ENCODE results near the gene CAPZA1. TPM values are rescaled to one million over a fixed set of nuclear protein-coding genes. Genes with fewer than 3 reads are reported as not detected.
"Not testable (repeated sequence)": the region's sequence is repeated elsewhere in the genome, so short reads cannot be mapped to it uniquely, and the experiment has no call there.

Gene CAPZA1
- total RNA-seq, 1 donor from 2014 or later, result 143 TPM

DNA sequence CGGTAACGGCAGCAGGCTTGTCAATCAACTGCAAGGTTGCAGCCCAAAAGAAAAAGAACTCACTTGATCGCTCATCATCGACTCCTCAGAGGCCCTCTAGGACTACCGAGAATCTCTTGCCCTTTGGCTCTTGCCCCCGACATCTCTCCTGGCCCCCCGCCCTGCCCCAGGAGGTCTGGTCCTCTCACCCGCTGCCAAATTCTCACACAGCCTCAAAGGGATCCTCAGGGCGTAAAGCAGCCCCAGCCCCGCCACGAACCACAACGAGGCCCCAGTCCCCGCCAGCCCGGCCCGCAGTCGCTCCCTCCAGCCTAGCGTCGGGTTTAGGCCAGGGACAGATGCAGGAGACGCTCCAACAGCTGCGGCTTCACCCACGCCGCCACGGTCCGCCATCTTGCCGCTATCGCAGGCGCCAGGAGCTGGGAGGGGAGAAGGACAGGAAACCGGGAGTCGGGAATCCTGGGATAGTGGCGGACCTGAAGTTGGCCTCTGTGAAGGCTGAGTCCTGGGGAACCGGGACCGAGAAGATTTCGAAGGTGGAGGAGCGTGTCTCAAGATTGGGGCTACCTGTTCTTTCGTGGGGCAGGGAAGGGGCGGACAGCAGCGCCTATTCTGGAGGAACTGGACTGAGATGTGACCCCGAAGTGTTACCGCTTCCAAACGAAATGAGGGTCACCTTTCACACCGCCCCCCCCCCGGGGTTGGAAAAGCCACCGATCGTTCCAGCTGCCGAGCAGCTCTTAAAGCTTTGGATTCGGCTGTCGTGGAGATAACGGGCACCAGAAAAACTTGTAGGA is 713 bp upstream of the CAPZA1 start, which contains the start of gene ST7L:
Gene ST7L (minus strand): TSS at position 421 of the 797 bp plus-strand sequence. CDS start 28 bp downstream, at position 393.
- H3K27ac ChIP-seq, result peak within 1 kb of the TSS; percentile 99
- H3K27me3 ChIP-seq (ENCODE audit: low read depth), result no peaks in the 10 kb centered on the region
- peak; percentile 77 for DNase-seq
- H3K4me3 ChIP-seq, result peak within 1 kb of the TSS; percentile 91
- H3K36me3 ChIP-seq, result peaks cover 32% of the 10 kb centered on the region
- TF ChIP-seq, protein P1, sequence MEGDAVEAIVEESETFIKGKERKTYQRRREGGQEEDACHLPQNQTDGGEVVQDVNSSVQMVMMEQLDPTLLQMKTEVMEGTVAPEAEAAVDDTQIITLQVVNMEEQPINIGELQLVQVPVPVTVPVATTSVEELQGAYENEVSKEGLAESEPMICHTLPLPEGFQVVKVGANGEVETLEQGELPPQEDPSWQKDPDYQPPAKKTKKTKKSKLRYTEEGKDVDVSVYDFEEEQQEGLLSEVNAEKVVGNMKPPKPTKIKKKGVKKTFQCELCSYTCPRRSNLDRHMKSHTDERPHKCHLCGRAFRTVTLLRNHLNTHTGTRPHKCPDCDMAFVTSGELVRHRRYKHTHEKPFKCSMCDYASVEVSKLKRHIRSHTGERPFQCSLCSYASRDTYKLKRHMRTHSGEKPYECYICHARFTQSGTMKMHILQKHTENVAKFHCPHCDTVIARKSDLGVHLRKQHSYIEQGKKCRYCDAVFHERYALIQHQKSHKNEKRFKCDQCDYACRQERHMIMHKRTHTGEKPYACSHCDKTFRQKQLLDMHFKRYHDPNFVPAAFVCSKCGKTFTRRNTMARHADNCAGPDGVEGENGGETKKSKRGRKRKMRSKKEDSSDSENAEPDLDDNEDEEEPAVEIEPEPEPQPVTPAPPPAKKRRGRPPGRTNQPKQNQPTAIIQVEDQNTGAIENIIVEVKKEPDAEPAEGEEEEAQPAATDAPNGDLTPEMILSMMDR (IDR thresholded peaks at IDR 0.05), result no peak
- no peaks in the 10 kb centered on the region for H3K9me3 ChIP-seq
- intact Hi-C loops (cut with DNase I), result no loop called here
- peaks cover 38% of the 10 kb centered on the region for H3K4me1 ChIP-seq
- peak; percentile 77 to 93 for ATAC-seq

DNA sequence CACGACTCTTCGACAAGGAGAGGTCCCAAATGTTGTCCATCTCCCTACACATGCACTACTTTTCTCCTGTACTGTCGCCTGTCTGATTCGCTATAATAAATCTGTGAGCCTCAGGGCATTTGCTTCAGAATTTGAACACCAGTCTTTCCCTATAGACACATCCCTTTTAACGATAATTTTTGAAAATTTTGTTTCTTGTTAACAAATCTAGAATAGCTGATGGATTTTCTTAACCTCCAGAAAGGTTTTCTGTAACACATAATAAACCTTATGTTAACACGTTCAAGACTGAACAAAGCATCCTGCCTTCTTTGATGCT is 704 bp downstream of the CAPZA1 start:
- ATAC-seq, result no peak

DNA sequence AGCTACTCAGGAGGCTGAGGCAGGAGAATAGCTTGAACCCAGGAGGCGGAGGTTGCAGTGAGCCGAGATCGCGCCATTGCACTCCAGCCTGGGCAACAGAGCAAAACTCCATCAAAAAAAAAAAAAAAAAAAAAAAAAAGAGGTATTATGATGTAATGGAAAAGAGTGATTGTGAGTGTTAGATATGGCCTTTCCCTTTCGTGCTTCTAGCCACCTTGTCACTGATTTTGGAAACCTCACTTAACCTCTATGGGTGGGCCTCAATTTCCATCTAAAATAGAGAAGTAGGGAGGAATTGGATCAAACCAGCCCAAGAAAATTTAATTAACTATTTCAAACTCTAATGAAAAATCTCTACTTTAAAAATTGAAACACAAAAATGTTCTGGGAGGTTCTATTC is 4.9 kb downstream of the CAPZA1 start:
- H3K27me3 ChIP-seq (ENCODE audit: low read depth); ATAC-seq; H3K9me3 ChIP-seq; H3K4me3 ChIP-seq; H3K36me3 ChIP-seq; intact Hi-C loops (cut with DNase I); H3K27ac ChIP-seq; DNase-seq: not testable (repeated sequence)
- peaks cover 81% of the 10 kb centered on the region for H3K4me1 ChIP-seq

More for the DNA sequence above, 704 bp downstream of the CAPZA1 start:
- intact Hi-C loops (cut with DNase I), result no loop called here
- peak overlapping the region; percentile 91 for H3K4me3 ChIP-seq
- no peaks in the 10 kb centered on the region for H3K9me3 ChIP-seq
- TF ChIP-seq, protein P1 (IDR thresholded peaks at IDR 0.05), result no peak
- no peaks in the 10 kb centered on the region for H3K27me3 ChIP-seq (ENCODE audit: low read depth)
- H3K4me1 ChIP-seq, result peaks cover 50% of the 10 kb centered on the region
- H3K36me3 ChIP-seq, result peaks cover 18% of the 10 kb centered on the region
- H3K27ac ChIP-seq, result peak overlapping the region; percentile 99
- no peak for DNase-seq

DNA sequence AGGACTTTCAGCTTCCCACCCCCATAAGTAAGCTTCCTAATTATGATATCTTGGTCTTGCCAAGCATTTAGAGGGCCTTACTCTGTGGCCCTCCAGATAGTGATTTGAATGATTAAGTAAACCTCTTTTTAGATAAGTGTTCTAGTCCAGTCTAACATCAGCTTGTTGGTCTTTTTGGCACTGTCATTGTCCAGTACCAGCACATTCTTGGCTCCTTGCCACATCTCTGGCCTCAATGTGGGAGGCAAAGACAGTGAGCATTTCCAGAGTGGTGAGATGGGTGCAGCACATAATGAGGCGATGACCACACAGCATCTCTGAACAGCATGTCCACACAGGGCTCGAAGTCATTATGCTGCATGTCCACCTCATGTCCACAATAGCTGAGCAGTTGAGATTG is 6.1 kb downstream of the CAPZA1 start:
- intact Hi-C loops (cut with DNase I), result no loop called here
- DNase-seq (no peak), ATAC-seq (peak; percentile 20 to 23)
- TF ChIP-seq, protein P1 (IDR thresholded peaks at IDR 0.05), result no peak
- Histone ChIP-seq H3K9me3 (no peaks in the 10 kb centered on the region), H3K27ac (no peak overlapping the region), H3K4me1 (peaks cover 88% of the 10 kb centered on the region), H3K36me3 (peaks cover 13% of the 10 kb centered on the region), H3K27me3 (ENCODE audit: low read depth) (no peaks in the 10 kb centered on the region), H3K4me3 (no peak overlapping the region)

DNA sequence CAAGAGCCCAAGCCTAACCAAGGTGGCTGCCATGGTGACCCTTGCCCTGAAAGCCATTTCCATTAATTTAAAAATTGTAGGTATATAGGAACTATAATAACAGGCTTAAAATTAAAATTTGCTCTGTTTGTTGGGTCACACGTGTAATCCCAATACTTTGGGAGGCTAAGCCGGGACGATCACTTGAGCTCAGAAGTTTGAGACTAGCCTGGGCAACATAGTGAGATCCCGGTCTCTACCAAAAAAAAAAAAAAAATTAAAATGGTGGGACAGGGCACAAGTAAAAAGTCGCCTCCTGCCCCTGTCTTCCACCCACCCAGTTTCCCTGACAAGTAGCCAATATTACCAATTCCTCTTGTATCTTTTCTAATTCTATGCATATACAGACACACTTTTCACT is 6.6 kb downstream of the CAPZA1 start:
- Histone ChIP-seq H3K4me3 (no peak overlapping the region), H3K9me3 (no peaks in the 10 kb centered on the region), H3K4me1 (peaks cover 86% of the 10 kb centered on the region), H3K27me3 (ENCODE audit: low read depth) (no peaks in the 10 kb centered on the region), H3K36me3 (peaks cover 13% of the 10 kb centered on the region), H3K27ac (no peak overlapping the region)
- DNase-seq (no peak), ATAC-seq (no peak)
- intact Hi-C loops (cut with DNase I), result no loop called here
- TF ChIP-seq, protein P1 (IDR thresholded peaks at IDR 0.05), result no peak

DNA sequence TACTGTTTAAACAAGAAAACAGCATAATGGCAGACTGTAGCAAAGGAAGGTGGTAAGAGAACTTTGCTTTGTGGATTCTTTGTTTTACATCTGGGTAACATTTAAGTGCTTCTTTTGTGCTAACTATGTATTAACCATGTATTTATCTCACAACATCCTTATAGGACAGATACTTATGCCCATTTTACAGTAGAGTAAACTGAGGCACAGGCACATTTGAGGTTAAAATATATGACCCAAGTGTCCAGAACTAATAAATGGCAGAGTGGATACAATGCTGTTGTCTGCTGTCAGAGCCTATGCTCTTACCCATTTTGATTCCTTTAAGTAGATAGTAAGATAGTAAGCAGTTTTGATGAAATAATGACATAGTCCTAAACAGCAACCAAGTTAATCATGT is 7.3 kb downstream of the CAPZA1 start:
- H3K4me3 ChIP-seq, result no peak overlapping the region
- ATAC-seq, result no peak
- H3K27ac ChIP-seq, result no peak overlapping the region
- no peaks in the 10 kb centered on the region for H3K27me3 ChIP-seq (ENCODE audit: low read depth)
- intact Hi-C loops (cut with DNase I), result no loop called here
- H3K9me3 ChIP-seq, result no peaks in the 10 kb centered on the region
- TF ChIP-seq, protein P1 (IDR thresholded peaks at IDR 0.05), result no peak
- peaks cover 80% of the 10 kb centered on the region for H3K4me1 ChIP-seq
- no peak for DNase-seq
- peaks cover 13% of the 10 kb centered on the region for H3K36me3 ChIP-seq
